ENCODE measurements around the gene ZNRF2. TPM values are rescaled to one million over a fixed set of nuclear protein-coding genes. Genes with fewer than 3 reads are reported as not detected.
A peak's percentile ranks its signal among the peaks of the same experiment; 100 is the strongest.
"Not testable (repeated sequence)": the region's sequence is repeated elsewhere in the genome, so short reads cannot be mapped to it uniquely, and the experiment has no call there.

Gene ZNRF2
- total RNA-seq, 4 donors from 2014 or later, result 9.6 to 19.3 (median 17.4) TPM

DNA sequence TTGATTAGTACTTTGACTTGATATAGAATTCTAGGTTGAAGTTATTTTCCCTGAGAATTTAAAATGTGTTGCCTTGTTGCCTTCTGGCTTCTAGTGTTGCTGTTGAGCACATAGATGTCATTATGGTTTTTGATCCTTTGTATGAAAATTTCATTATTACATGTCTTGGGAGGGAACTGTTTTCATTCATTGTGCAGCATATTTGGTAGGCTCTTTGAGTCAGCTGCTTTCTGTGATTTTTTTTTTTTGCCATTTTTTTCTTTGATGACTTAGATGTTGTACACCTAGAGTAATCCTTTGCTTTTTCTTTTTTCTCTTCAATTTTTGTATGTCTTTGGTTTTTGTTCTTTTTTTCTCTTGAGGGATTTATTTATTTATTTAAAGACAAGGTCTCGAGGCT lies 13.1 kb downstream of the ZNRF2 start:
- intact Hi-C loops (cut with DNase I; ENCODE audit: low total_unique reads); H3K9me3 ChIP-seq: not testable (repeated sequence)

DNA sequence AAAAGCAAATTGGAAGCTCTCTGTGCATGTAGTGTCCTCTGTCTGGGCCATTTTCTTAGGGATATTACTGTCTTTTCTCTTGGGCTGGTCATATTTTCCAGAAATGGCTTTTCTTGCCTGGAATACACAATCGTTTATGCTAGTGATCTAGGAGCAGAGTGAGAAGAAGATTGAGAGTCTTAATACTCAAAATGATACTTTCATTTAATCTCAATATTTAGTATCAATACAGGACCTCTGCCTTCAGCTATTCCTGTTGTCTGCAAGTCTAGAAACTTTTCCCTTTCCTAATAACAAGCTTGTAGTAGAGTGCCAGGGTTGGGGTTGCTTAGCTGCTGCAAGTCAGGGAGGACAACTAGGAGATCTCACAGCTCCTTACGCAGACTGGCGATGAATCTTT lies 14.0 kb downstream of the ZNRF2 start:
- in situ Hi-C loops (cut with MboI; ENCODE audit: low sequenced_read_pairs in 4 of 4); H3K4me3 ChIP-seq; intact Hi-C loops (cut with DNase I; ENCODE audit: low total_unique reads); H3K27me3 ChIP-seq; H3K9me3 ChIP-seq; ATAC-seq; DNase-seq; H3K36me3 ChIP-seq: not testable (repeated sequence)
- Histone ChIP-seq H3K4me1 (peaks cover 30 to 41% of the 10 kb centered on the region in 2 donors), H3K27ac (peak overlapping the region in 1 of 4 donors; percentile 19)

More for the DNA sequence above, 13.1 kb downstream of the ZNRF2 start:
- H3K27me3 ChIP-seq; H3K4me3 ChIP-seq; ATAC-seq; DNase-seq; in situ Hi-C loops (cut with MboI; ENCODE audit: low sequenced_read_pairs in 4 of 4); H3K36me3 ChIP-seq; H3K27ac ChIP-seq: not testable (repeated sequence)
- peaks cover 26 to 43% of the 10 kb centered on the region in 2 donors for H3K4me1 ChIP-seq

DNA sequence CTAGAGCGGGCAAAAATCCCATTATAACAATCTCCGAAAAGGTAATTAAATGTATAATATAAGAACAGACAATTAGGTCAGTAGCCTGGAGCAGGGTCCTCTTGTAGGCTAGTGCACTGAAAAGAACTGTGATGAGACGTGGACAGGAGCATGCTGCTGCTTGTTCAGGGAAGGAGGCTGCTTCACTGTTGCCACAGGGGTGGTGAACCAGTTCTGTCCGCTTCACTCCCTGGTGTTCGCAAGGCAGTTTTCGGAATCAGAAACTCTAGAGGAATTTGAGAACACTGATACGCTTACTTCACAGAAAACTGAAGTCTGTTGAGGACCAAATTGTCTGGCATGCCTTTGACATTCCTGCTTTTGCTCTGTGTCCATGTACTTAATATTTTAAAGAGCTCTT lies 17.4 kb downstream of the ZNRF2 start:
- H3K4me3 ChIP-seq, result no peak overlapping the region
- in situ Hi-C loops (cut with MboI; ENCODE audit: low sequenced_read_pairs in 4 of 4) (no loop called here), intact Hi-C loops (cut with DNase I; ENCODE audit: low total_unique reads) (loop anchor here (5.0 kb wide), 1 partner anchor 41 kb away; no protein-coding TSS in a partner anchor)
- H3K27me3 ChIP-seq, result no peaks in the 10 kb centered on the region
- H3K9me3 ChIP-seq, result no peaks in the 10 kb centered on the region
- H3K4me1 ChIP-seq, result peaks cover 44 to 50% of the 10 kb centered on the region in 2 donors
- DNase-seq (no peak), ATAC-seq (no peak)
- H3K36me3 ChIP-seq, result no peaks in the 10 kb centered on the region
- TF ChIP-seq POLR2A (IDR thresholded peaks at IDR 0.05), result no peak
- TF ChIP-seq, protein P1, sequence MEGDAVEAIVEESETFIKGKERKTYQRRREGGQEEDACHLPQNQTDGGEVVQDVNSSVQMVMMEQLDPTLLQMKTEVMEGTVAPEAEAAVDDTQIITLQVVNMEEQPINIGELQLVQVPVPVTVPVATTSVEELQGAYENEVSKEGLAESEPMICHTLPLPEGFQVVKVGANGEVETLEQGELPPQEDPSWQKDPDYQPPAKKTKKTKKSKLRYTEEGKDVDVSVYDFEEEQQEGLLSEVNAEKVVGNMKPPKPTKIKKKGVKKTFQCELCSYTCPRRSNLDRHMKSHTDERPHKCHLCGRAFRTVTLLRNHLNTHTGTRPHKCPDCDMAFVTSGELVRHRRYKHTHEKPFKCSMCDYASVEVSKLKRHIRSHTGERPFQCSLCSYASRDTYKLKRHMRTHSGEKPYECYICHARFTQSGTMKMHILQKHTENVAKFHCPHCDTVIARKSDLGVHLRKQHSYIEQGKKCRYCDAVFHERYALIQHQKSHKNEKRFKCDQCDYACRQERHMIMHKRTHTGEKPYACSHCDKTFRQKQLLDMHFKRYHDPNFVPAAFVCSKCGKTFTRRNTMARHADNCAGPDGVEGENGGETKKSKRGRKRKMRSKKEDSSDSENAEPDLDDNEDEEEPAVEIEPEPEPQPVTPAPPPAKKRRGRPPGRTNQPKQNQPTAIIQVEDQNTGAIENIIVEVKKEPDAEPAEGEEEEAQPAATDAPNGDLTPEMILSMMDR (IDR thresholded peaks at IDR 0.05 in 4 of 5, conservative IDR thresholded peaks at IDR 0.05 in 1 of 5), result no peak
- H3K27ac ChIP-seq, result no peak overlapping the region

DNA sequence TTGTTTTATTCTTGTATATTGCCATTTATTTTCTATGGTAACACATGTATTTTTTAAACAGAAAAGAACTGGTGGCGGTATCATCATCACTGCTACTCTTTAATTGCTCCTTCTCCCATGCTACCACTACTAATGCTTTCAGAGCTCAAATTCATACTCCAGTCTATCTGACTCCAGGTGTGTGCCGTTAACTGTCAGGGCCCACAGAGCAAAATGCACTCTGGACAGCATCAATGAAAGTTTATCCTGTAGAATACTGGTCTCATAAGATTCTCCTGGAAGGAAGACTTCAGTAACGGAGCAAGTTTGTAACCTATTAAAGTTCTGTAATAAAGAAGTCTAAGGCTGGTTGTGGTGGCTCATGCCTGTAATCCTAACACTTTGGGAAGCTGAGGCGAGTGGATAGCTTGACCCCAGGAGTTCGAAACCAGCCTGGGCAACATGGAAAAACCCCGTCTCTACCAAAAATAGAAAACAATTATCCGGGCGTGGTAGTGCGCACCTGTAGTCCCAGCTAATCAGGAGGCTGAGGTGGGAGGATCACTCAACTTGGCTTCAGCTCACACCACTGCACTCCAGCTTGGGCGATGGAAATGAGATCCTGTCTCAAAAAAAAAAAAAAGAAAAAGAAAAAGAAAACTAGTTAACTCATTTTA lies 18.4 kb downstream of the ZNRF2 start:
- DNase-seq (no peak), ATAC-seq (no peak)
- Histone ChIP-seq H3K4me1 (peaks cover 43 to 48% of the 10 kb centered on the region in 2 donors), H3K36me3 (no peaks in the 10 kb centered on the region), H3K27me3 (no peaks in the 10 kb centered on the region), H3K4me3 (no peak overlapping the region), H3K9me3 (no peaks in the 10 kb centered on the region), H3K27ac (no peak overlapping the region)
- intact Hi-C loops (cut with DNase I; ENCODE audit: low total_unique reads), result loop anchor here (5.0 kb wide), 1 partner anchor 40 kb away; no protein-coding TSS in a partner anchor
- in situ Hi-C loops (cut with MboI; ENCODE audit: low sequenced_read_pairs in 4 of 4), result no loop called here
- TF ChIP-seq POLR2A (IDR thresholded peaks at IDR 0.05), result no peak
- TF ChIP-seq, protein P1 (IDR thresholded peaks at IDR 0.05 in 4 of 5, conservative IDR thresholded peaks at IDR 0.05 in 1 of 5), result no peak

DNA sequence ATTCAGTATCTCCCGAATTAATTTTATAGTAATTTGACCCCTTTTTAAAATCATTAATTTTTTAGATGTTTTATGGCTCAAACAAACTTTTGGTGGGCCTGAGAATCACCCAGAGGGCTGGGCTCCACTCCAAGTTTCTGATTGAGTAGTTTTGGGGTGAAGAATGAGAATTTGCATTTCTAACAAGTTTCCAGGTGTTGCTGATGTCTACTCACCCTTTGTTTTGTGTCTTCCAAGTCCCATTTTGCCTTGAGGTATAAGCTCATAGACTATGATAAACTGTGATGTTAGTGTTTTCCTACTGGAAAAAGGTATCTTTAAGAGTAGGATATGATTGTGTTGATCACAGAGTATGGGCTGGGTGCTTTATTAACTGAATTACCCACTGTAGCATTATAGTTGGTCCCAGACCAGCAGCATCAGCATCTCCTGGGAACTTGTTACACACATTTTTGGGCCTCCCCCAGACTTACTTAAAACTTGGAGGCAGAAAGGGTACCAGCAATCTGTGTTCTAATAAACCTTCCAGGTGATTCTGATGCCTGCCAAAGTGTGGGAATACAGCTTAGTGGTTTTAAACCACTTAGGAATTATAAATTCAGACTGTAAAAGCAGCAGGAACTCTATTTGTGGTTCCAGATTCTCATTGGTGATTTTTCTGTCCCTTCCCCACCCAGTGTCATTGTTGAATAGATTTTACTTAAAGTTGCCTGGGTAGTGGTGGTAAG lies 19.1 kb downstream of the ZNRF2 start:
- no peak overlapping the region for H3K4me3 ChIP-seq
- ATAC-seq (no peak), DNase-seq (no peak)
- intact Hi-C loops (cut with DNase I; ENCODE audit: low total_unique reads), result loop anchor here (5.0 kb wide), 1 partner anchor 39 kb away; no protein-coding TSS in a partner anchor
- no peaks in the 10 kb centered on the region for H3K9me3 ChIP-seq
- H3K4me1 ChIP-seq, result peaks cover 47 to 51% of the 10 kb centered on the region in 2 donors
- in situ Hi-C loops (cut with MboI; ENCODE audit: low sequenced_read_pairs in 4 of 4), result no loop called here
- no peak overlapping the region for H3K27ac ChIP-seq
- TF ChIP-seq POLR2A (IDR thresholded peaks at IDR 0.05), result no peak
- TF ChIP-seq, protein P1 (IDR thresholded peaks at IDR 0.05 in 4 of 5, conservative IDR thresholded peaks at IDR 0.05 in 1 of 5), result no peak
- H3K27me3 ChIP-seq, result no peaks in the 10 kb centered on the region
- H3K36me3 ChIP-seq, result no peaks in the 10 kb centered on the region

Measured in gastrocnemius medialis (tissue), 4 donors.